Thoracic aorta (tissue), 2 donors: ENCODE results near the gene SCGB1D1. TPM values are rescaled to one million over a fixed set of nuclear protein-coding genes. Genes with fewer than 3 reads are reported as not detected.
"Not testable (repeated sequence)": the region's sequence is repeated elsewhere in the genome, so short reads cannot be mapped to it uniquely, and the experiment has no call there.

Experiments
- ATAC-seq: fragments of 150-250 bp; one replicate; pipeline ENCODE4 v1.8.0; 2017; ENCODE audit warnings: low read depth; ENCODE audit not compliant: insufficient number of reproducible peaks, low FRiP score
- DNase-seq: peaks from one replicate; pipeline ENCODE4 v3.0.0-alpha.2; 2020; ENCODE audit warnings: low spot score
- H3K27ac ChIP-seq, 2 donors: fragments of 200-600 bp; sonication (generic); 1 replicate in 1 of 2; 2 replicates in 1 of 2; pipeline ENCODE4 v1.5.1; 2016; ENCODE audit warnings: mild to moderate bottlenecking in 2 of 2, moderate library complexity in 2 of 2
- H3K27me3 ChIP-seq: fragments of 200-600 bp; sonication (generic); replicated peaks from 2 replicates; pipeline ENCODE4 v1.6.0; 2016; ENCODE audit warnings: mild to moderate bottlenecking; ENCODE audit not compliant: insufficient read depth
- H3K36me3 ChIP-seq: fragments of 200-600 bp; sonication (generic); one replicate; pipeline ENCODE4 v1.5.1; 2016
- H3K4me1 ChIP-seq, 2 donors: fragments of 200-600 bp; sonication (generic); 1 replicate in 1 of 2; 2 replicates in 1 of 2; pipeline versions ENCODE4 v1.5.1 to v1.6.0; 2016; ENCODE audit warnings: low read depth in 2 of 2, mild to moderate bottlenecking in 1 of 2; ENCODE audit not compliant: control insufficient read depth in 1 of 2
- H3K4me3 ChIP-seq: fragments of 200-600 bp; sonication (generic); 2 replicates; pipeline ENCODE4 v1.5.1; 2016; ENCODE audit warnings: mild to moderate bottlenecking
- H3K9me3 ChIP-seq: fragments of 200-600 bp; sonication (generic); 2 replicates; pipeline ENCODE4 v1.5.1; 2016
- total RNA-seq, 2 donors: library from RNA; depleted of rRNA; stranded (reverse); fragments of >200 nt; gene quantifications; one replicate each; pipeline versions ENCODE4 v1.1.0 to v1.2.3, GENCODE V29; 2016
- TF ChIP-seq, protein P1 (sequence below): fragments of 200-600 bp; sonication (generic); IDR thresholded peaks from one replicate; pipeline ENCODE4 v1.5.1; 2019; ENCODE audit warnings: antibody characterized with exemption

Gene SCGB1D1
- total RNA-seq, 2 donors from 2014 or later = not detected

DNA sequence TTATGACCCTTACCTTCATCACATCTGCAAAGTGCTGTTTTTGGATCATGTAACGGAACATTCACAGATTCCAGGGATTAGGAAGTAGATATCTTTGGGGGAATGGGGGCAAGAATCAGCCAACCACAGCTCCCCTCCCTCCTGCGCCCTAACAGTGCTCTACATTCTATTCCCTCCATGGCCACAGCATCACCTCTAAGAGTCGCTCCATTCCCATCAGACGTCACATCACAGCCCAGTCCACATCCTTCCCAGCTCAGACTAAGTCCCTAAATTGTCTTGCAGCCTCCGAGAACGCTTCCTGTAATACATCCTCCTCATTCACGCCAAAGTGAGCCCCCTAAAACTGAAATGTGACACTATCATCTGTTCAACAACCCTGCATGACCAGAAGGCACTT lies 5.9 kb downstream of the SCGB1D1 start:
- Histone ChIP-seq H3K9me3 (no peaks in the 10 kb centered on the region), H3K36me3 (no peaks in the 10 kb centered on the region), H3K27ac (no peak overlapping the region), H3K4me1 (no peaks in the 10 kb centered on the region), H3K27me3 (no peaks in the 10 kb centered on the region), H3K4me3 (no peak overlapping the region)
- DNase-seq (no peak), ATAC-seq (no peak)
- TF ChIP-seq, protein P1, sequence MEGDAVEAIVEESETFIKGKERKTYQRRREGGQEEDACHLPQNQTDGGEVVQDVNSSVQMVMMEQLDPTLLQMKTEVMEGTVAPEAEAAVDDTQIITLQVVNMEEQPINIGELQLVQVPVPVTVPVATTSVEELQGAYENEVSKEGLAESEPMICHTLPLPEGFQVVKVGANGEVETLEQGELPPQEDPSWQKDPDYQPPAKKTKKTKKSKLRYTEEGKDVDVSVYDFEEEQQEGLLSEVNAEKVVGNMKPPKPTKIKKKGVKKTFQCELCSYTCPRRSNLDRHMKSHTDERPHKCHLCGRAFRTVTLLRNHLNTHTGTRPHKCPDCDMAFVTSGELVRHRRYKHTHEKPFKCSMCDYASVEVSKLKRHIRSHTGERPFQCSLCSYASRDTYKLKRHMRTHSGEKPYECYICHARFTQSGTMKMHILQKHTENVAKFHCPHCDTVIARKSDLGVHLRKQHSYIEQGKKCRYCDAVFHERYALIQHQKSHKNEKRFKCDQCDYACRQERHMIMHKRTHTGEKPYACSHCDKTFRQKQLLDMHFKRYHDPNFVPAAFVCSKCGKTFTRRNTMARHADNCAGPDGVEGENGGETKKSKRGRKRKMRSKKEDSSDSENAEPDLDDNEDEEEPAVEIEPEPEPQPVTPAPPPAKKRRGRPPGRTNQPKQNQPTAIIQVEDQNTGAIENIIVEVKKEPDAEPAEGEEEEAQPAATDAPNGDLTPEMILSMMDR = no peak

DNA sequence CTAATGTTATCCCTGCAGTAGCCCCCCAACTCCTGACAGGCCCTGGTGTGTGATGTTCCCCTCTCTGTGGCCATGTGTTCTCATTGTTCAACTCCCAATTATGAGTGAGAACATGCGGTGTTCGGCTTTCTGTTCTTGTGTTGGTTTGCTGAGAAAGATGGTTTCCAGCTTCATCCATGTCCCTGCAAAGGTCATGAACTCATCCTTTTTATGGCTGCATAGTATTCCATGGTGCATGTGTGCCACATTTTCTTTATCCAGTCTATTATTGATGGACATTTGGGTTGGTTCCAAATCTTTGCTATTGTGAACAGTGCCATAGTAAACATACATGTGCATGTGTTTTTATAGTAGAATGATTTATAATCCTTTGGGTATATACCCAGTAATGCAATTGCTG lies 7.4 kb downstream of the SCGB1D1 start:
- ATAC-seq, H3K9me3 ChIP-seq: not testable (repeated sequence)

DNA sequence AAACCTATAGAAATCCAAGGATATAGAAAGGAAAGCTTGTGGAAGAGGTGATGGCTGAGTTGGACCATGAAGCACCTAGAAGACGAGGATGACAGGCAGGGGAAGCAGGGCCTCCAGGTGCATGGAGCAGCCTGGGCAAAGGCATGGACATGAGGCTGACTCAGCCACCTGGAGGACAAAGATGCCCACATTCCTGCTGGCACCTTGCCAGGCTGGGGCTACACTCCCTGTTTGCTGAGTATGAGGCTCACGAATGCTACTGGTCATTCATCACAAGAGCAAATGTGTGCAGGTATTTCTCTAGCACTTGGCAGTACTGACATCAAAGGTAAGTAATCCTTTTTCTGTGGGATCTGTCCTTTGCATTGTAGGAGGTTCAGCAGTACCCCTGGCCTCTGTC lies 11.4 kb downstream of the SCGB1D1 start:
- Histone ChIP-seq H3K27me3 (no peaks in the 10 kb centered on the region), H3K27ac (no peak overlapping the region), H3K4me1 (no peaks in the 10 kb centered on the region), H3K4me3 (no peak overlapping the region), H3K9me3 (no peaks in the 10 kb centered on the region), H3K36me3 (no peaks in the 10 kb centered on the region)
- TF ChIP-seq, protein P1 = no peak
- DNase-seq = no peak
- no peak for ATAC-seq

More for the DNA sequence above, 7.4 kb downstream of the SCGB1D1 start:
- not testable (repeated sequence) for H3K27me3 ChIP-seq, H3K27ac ChIP-seq, DNase-seq, H3K4me3 ChIP-seq, H3K4me1 ChIP-seq, H3K36me3 ChIP-seq

DNA sequence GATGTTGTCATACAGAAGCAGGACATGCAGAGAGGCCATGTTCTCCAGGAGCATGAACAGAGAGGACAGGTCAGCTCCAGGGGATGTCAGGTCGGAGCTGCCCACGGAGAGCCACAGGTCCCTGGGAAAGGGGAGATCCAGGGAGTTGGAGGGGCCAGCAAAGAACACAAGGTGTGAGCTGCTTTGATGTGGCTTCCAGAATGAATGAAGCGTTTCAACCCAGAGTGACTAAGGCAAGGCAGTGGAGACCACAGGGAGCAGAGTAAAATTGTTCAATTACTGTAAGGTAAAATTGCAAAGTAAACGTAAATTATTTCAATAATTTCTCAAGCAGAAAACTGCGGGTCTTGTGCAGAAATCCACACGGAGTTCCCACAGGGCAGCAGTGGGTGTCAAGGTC lies 12.9 kb downstream of the SCGB1D1 start:
- no peak overlapping the region for H3K27ac ChIP-seq
- H3K9me3 ChIP-seq = no peaks in the 10 kb centered on the region
- no peaks in the 10 kb centered on the region for H3K27me3 ChIP-seq
- no peak for ATAC-seq
- no peak overlapping the region for H3K4me3 ChIP-seq
- H3K36me3 ChIP-seq = no peaks in the 10 kb centered on the region
- TF ChIP-seq, protein P1 = no peak
- no peaks in the 10 kb centered on the region for H3K4me1 ChIP-seq
- no peak for DNase-seq

DNA sequence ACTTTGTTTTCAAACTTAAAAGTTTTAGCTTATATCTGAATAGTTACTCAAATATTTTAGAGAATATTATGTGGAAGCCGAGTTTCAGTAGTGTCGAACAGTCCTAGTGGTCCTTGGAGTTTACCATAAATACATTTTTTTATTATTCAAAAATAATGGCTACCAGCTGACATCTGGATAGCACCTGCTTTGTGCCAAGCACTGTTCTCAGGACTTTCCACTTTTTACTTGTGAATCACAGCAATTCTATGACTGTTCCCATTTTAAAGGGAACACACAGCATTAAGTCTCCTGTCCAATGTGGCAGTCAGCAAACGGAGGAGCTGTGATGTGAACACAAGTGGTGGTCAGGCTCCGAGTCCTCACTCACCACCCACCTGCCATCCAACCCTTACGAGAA lies 14.4 kb downstream of the SCGB1D1 start:
- Histone ChIP-seq H3K27me3 (no peaks in the 10 kb centered on the region), H3K4me3 (no peak overlapping the region), H3K4me1 (no peaks in the 10 kb centered on the region), H3K36me3 (no peaks in the 10 kb centered on the region), H3K27ac (no peak overlapping the region), H3K9me3 (no peaks in the 10 kb centered on the region)
- ATAC-seq (no peak), DNase-seq (no peak)
- TF ChIP-seq, protein P1 = no peak

DNA sequence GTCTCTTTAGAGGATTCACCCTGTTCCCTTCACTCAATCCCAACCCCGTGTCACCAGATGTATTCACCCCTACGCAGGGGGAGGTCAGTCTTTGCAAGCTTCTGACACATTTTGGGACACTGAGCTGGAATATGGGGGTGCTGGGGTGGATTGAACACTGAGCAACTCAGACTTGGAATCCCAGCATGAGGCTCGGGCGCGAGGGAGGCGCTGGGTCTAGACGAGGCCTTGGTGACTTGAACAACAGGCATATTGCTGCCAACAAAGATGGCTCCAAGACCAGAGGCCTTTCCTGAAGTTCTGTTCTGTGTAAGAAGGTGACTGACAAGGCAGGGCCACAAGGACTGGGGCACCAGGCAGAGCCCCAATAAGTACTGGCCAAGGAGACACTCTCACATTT lies 15.4 kb downstream of the SCGB1D1 start:
- no peaks in the 10 kb centered on the region for H3K36me3 ChIP-seq
- H3K4me1 ChIP-seq = no peaks in the 10 kb centered on the region
- no peak for ATAC-seq
- H3K27me3 ChIP-seq = no peaks in the 10 kb centered on the region
- TF ChIP-seq, protein P1 = no peak
- no peak overlapping the region for H3K4me3 ChIP-seq
- no peak overlapping the region for H3K27ac ChIP-seq
- H3K9me3 ChIP-seq = no peaks in the 10 kb centered on the region
- no peak for DNase-seq

DNA sequence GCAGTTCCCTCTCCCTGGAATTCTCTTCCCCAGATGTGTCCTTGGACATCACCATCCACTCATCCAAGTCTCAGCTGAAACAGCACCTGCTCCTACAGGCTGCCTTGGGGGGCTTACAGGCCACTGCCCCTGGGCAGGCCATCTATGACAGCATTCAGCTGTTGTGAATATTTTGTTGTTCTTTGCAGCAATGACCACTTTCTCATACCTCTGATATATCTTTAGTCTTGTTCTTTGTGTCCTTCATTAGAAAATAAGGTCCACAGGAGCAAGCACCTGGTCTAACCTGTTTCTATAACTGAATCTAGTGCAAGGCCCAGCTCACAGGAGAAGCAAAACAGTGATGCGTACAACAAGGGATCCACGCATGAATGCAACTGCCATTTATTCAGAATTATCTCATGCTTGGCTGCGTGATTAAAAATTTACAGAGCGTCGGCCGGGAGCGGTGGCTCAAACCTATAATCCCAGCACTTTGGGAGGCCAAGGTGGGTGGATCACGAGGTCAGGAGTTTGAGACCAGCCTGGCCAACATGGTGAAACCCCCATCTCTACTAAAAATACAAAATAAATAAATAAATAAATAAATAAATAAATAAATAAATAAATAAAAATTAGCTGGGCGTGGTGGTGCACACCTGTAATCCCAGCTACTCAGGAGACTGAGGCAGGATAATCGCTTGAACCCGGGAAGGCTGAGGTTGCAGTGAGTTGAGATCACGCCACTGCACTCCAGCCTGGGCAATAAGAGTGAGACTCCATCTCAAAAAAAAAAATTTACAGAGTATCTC lies 16.5 kb downstream of the SCGB1D1 start:
- H3K27me3 ChIP-seq, H3K4me3 ChIP-seq, H3K9me3 ChIP-seq, H3K36me3 ChIP-seq, H3K27ac ChIP-seq, H3K4me1 ChIP-seq, ATAC-seq, DNase-seq: not testable (repeated sequence)
